Hepatocyte (in vitro differentiated cells): Measurements from ENCODE around the gene CABP4. TPM values are rescaled to one million over a fixed set of nuclear protein-coding genes. Genes with fewer than 3 reads are reported as not detected.
A peak's percentile ranks its signal among the peaks of the same experiment; 100 is the strongest.

Experiments used
- DNase-seq: peaks from one replicate; pipeline ENCODE4 v3.0.0-alpha.2; 2016; ENCODE audit warnings: low spot score
- H2AFZ ChIP-seq: fragments of 200-600 bp; sonication (generic); 2 replicates; pipeline ENCODE4 v1.6.0; 2016; ENCODE audit warnings: antibody characterized with exemption, mild to moderate bottlenecking
- H3K27ac ChIP-seq: fragments of 200-600 bp; sonication (generic); 2 replicates; pipeline ENCODE4 v1.5.1; 2016; ENCODE audit warnings: mild to moderate bottlenecking
- H3K27me3 ChIP-seq: fragments of 200-600 bp; sonication (generic); 2 replicates; pipeline ENCODE4 v1.6.1; 2016
- H3K36me3 ChIP-seq: fragments of 200-600 bp; sonication (generic); replicated peaks from 2 replicates; pipeline ENCODE4 v1.5.1; 2016; ENCODE audit warnings: low read depth; ENCODE audit not compliant: insufficient read depth
- H3K4me1 ChIP-seq: fragments of 200-600 bp; sonication (generic); 2 replicates; pipeline ENCODE4 v1.5.1; 2016; ENCODE audit warnings: mild to moderate bottlenecking, moderate library complexity; ENCODE audit not compliant: insufficient read depth
- H3K4me2 ChIP-seq: fragments of 200-600 bp; sonication (generic); 2 replicates; pipeline ENCODE4 v1.6.0; 2016
- H3K4me3 ChIP-seq: fragments of 200-600 bp; sonication (generic); 2 replicates; pipeline ENCODE4 v1.5.1; 2016; ENCODE audit warnings: mild to moderate bottlenecking
- H3K79me2 ChIP-seq: fragments of 200-600 bp; sonication (generic); 2 replicates; pipeline ENCODE4 v1.6.0; 2017; ENCODE audit warnings: mild to moderate bottlenecking
- H3K9me2 ChIP-seq: fragments of 200-600 bp; sonication (generic); replicated peaks from 2 replicates; pipeline ENCODE4 v1.6.0; 2017; ENCODE audit warnings: mild to moderate bottlenecking; ENCODE audit not compliant: insufficient read depth
- H3K9me3 ChIP-seq: fragments of 200-600 bp; sonication (generic); 2 replicates; pipeline ENCODE4 v1.5.1; 2016; ENCODE audit warnings: low read depth, mild to moderate bottlenecking
- H4K20me1 ChIP-seq: fragments of 200-600 bp; sonication (generic); 2 replicates; pipeline ENCODE4 v1.6.0; 2016; ENCODE audit warnings: mild to moderate bottlenecking; ENCODE audit not compliant: insufficient read depth, poor library complexity, severe bottlenecking
- EZH2 ChIP-seq: fragments of 200-600 bp; sonication (generic); IDR thresholded peaks from 2 replicates; pipeline ENCODE4 v1.6.1; 2016; ENCODE audit warnings: antibody characterized with exemption, mild to moderate bottlenecking, borderline replicate concordance
- EZH2phosphoT487 ChIP-seq: fragments of 200-600 bp; sonication (generic); IDR thresholded peaks from one replicate; pipeline ENCODE4 v1.6.1; 2018; ENCODE audit warnings: antibody characterized with exemption, mild to moderate bottlenecking, low read depth, moderate library complexity; ENCODE audit not compliant: unreplicated experiment, severe bottlenecking
- WGBS: methylation state at CpG from one replicate; pipeline ENCODE4 v1.1.6; 2016; ENCODE audit warnings: low lambda C conversion rate; ENCODE audit errors: missing lambda C conversion rate; 5-methylcytosine and 5-hydroxymethylcytosine counted together
- polyA plus RNA-seq: library from polyadenylated mRNA; unstranded; fragments of >200 nt; fragmentation: Nextera tagmentation; extraction: Ambion mirVana; gene quantifications from 2 replicates; pipeline ENCODE4 v1.2.1, GENCODE V29; 2016
- total RNA-seq: library from RNA; depleted of rRNA; stranded (reverse); fragments of >200 nt; gene quantifications from 2 replicates; pipeline ENCODE4 v1.2.3, GENCODE V29; 2014
- TF ChIP-seq, protein P1 (sequence below): fragments of 200-600 bp; sonication (generic); IDR thresholded peaks from 2 replicates; pipeline ENCODE4 v1.5.1; 2016; ENCODE audit warnings: antibody characterized with exemption, mild to moderate bottlenecking; ENCODE audit not compliant: poor library complexity

CABP4 gene
- total and polyA plus RNA-seq, 2 experiments from 2014 or later: not detected

DNA sequence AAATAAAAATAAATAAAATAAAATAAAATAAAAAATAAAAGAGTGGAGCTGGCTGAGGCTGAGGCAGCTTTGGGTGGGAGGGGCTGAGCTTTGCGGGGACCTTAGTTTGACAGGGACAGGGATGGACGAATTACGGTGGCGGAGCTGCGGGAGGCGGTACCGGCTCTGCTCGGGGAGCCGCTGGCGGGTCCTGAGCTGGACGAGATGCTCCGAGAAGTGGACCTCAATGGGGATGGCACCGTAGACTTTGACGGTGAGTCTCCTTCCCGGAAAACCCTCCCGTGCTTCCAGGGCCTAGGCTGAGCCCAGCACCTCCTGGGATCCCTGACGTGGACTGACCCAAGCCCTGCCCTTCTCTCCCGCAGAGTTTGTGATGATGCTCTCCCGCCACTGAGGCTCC lies 3.1 kb downstream of the CABP4 start:
- Histone ChIP-seq H3K27ac (no peak overlapping the region), H3K36me3 (no peaks in the 10 kb centered on the region), H3K27me3 (no peaks in the 10 kb centered on the region), H2AFZ (no peak overlapping the region), H3K4me1 (no peaks in the 10 kb centered on the region), H3K4me2 (no peak overlapping the region), H3K9me2 (no peaks in the 10 kb centered on the region), H3K79me2 (no peaks in the 10 kb centered on the region), H4K20me1 (no peaks in the 10 kb centered on the region), H3K4me3 (no peak overlapping the region), H3K9me3 (no peaks in the 10 kb centered on the region)
- 95% methylated on average over 19 of the region's 19 CpGs for WGBS
- no peak for TF ChIP-seq EZH2
- TF ChIP-seq EZH2phosphoT487: no peak
- TF ChIP-seq, protein P1, sequence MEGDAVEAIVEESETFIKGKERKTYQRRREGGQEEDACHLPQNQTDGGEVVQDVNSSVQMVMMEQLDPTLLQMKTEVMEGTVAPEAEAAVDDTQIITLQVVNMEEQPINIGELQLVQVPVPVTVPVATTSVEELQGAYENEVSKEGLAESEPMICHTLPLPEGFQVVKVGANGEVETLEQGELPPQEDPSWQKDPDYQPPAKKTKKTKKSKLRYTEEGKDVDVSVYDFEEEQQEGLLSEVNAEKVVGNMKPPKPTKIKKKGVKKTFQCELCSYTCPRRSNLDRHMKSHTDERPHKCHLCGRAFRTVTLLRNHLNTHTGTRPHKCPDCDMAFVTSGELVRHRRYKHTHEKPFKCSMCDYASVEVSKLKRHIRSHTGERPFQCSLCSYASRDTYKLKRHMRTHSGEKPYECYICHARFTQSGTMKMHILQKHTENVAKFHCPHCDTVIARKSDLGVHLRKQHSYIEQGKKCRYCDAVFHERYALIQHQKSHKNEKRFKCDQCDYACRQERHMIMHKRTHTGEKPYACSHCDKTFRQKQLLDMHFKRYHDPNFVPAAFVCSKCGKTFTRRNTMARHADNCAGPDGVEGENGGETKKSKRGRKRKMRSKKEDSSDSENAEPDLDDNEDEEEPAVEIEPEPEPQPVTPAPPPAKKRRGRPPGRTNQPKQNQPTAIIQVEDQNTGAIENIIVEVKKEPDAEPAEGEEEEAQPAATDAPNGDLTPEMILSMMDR: no peak
- no peak for DNase-seq

DNA sequence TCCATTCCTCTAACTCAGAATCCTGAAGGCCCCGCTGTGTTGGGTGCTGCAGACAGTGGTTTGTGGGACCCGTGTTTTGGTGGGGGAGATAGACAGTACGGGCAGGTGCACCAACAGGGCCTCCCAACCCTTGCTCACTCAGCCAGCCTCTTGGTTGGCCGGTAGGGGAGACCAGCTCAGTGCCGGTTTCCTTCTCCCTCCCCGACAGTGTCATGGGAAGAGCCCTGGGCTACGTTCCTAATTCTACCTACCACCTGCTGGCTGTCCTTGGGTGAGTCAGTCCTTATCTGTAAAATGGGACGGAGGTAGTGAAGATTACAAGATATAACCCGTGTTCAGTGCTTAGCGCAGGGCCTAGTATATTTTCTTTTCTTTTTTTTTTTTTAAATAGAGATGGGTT lies 8.0 kb downstream of the CABP4 start:
- Histone ChIP-seq H3K4me1 (peaks cover 8% of the 10 kb centered on the region), H3K4me2 (no peak overlapping the region), H3K27me3 (no peaks in the 10 kb centered on the region), H3K9me2 (no peaks in the 10 kb centered on the region), H3K36me3 (no peaks in the 10 kb centered on the region), H3K79me2 (peaks cover 31% of the 10 kb centered on the region), H2AFZ (no peak overlapping the region), H3K9me3 (no peaks in the 10 kb centered on the region), H3K4me3 (no peak overlapping the region), H3K27ac (no peak overlapping the region), H4K20me1 (no peaks in the 10 kb centered on the region)
- DNase-seq: no peak
- WGBS: 91% methylated on average over 10 of the region's 10 CpGs
- TF ChIP-seq EZH2 (no peak), EZH2phosphoT487 (no peak)
- TF ChIP-seq, protein P1: no peak

- no peaks in the 10 kb centered on the region for H3K9me2 ChIP-seq
- TF ChIP-seq, protein P1: no peak
- TF ChIP-seq EZH2: no peak
- TF ChIP-seq EZH2phosphoT487: no peak
- H4K20me1 ChIP-seq: no peaks in the 10 kb centered on the region
- no peak overlapping the region for H3K4me3 ChIP-seq
- H3K27ac ChIP-seq: peak overlapping the region; percentile 78
- no peak for DNase-seq
- peaks cover 37% of the 10 kb centered on the region for H3K79me2 ChIP-seq
- 95% methylated on average over 19 of the region's 20 CpGs for WGBS
- H3K4me2 ChIP-seq: peak overlapping the region; percentile 88
- peaks cover 8% of the 10 kb centered on the region for H3K4me1 ChIP-seq
- H3K9me3 ChIP-seq: no peaks in the 10 kb centered on the region
- H2AFZ ChIP-seq: peak overlapping the region; percentile 61
- H3K27me3 ChIP-seq: no peaks in the 10 kb centered on the region
- H3K36me3 ChIP-seq: no peaks in the 10 kb centered on the region
These were observed 8.7 kb downstream of the CABP4 start for GRCh38 chr11:67463680-67464410.
